GM23248 (cell line): ENCODE measurements around the gene KIAA2012. TPM values are rescaled to one million over a fixed set of nuclear protein-coding genes. Genes with fewer than 3 reads are reported as not detected.

Experiments
- DNase-seq: peaks from one replicate; pipeline ENCODE4 v3.0.0-alpha.2; 2015
- H2AFZ ChIP-seq: fragments of 200-600 bp; sonication (generic); 2 replicates; pipeline ENCODE4 v1.6.1; 2016; ENCODE audit warnings: antibody characterized with exemption
- H3F3A ChIP-seq: fragments of 200-600 bp; sonication (generic); 2 replicates; pipeline ENCODE4 v1.6.1; 2016; ENCODE audit warnings: mild to moderate bottlenecking, antibody characterized with exemption, mixed run types; ENCODE audit not compliant: insufficient read depth
- H3K27ac ChIP-seq: fragments of 200-600 bp; sonication (generic); 2 replicates; pipeline ENCODE4 v1.5.1; 2016; ENCODE audit warnings: mild to moderate bottlenecking
- H3K27me3 ChIP-seq: fragments of 200-600 bp; sonication (generic); replicated peaks from 2 replicates; pipeline ENCODE4 v1.6.1; 2016; ENCODE audit warnings: mild to moderate bottlenecking; ENCODE audit not compliant: insufficient read depth
- H3K36me3 ChIP-seq: fragments of 200-600 bp; sonication (generic); 2 replicates; pipeline ENCODE4 v1.6.1; 2016; ENCODE audit warnings: low read depth, mild to moderate bottlenecking
- H3K4me1 ChIP-seq: fragments of 200-600 bp; sonication (generic); 2 replicates; pipeline ENCODE4 v1.6.1; 2016; ENCODE audit warnings: mild to moderate bottlenecking; ENCODE audit not compliant: insufficient read depth
- H3K4me2 ChIP-seq: fragments of 200-600 bp; sonication (generic); one replicate; pipeline ENCODE4 v1.6.1; 2016; ENCODE audit warnings: mild to moderate bottlenecking; ENCODE audit not compliant: unreplicated experiment
- H3K4me3 ChIP-seq: fragments of 200-600 bp; sonication (generic); 2 replicates; pipeline ENCODE4 v1.5.1; 2016; ENCODE audit warnings: mild to moderate bottlenecking
- H3K79me2 ChIP-seq: fragments of 200-600 bp; sonication (generic); 2 replicates; pipeline ENCODE4 v1.6.1; 2016; ENCODE audit warnings: mild to moderate bottlenecking; ENCODE audit not compliant: insufficient read depth
- H3K9ac ChIP-seq: fragments of 200-600 bp; sonication (generic); 2 replicates; pipeline ENCODE4 v1.6.1; 2016; ENCODE audit warnings: mild to moderate bottlenecking
- H3K9me2 ChIP-seq: fragments of 200-600 bp; sonication (generic); 2 replicates; pipeline ENCODE4 v1.6.1; 2016; ENCODE audit warnings: mixed run types, mild to moderate bottlenecking, moderate library complexity; ENCODE audit not compliant: insufficient read depth
- H3K9me3 ChIP-seq: fragments of 200-600 bp; sonication (generic); one replicate; pipeline ENCODE4 v1.6.1; 2017; ENCODE audit warnings: low read depth
- H4K20me1 ChIP-seq: fragments of 200-600 bp; sonication (generic); 2 replicates; pipeline ENCODE4 v1.6.0; 2016; ENCODE audit not compliant: insufficient read depth
- EZH2 ChIP-seq: fragments of 200-600 bp; sonication (generic); IDR thresholded peaks from 2 replicates; pipeline ENCODE4 v1.6.1; 2018; ENCODE audit warnings: antibody characterized with exemption, mild to moderate bottlenecking; ENCODE audit not compliant: insufficient read depth, poor library complexity, severe bottlenecking
- EZH2phosphoT487 ChIP-seq: fragments of 200-600 bp; sonication (generic); IDR thresholded peaks from 2 replicates; pipeline ENCODE4 v1.6.1; 2018; ENCODE audit warnings: antibody characterized with exemption, moderate library complexity, mild to moderate bottlenecking, low read depth; ENCODE audit not compliant: insufficient read depth
- WGBS, 2 experiments: methylation state at CpG; one replicate each; pipeline ENCODE4 v1.1.6; 2015 to 2017; ENCODE audit warnings: low lambda C conversion rate in 2 of 2, low coverage in 1 of 2; ENCODE audit errors: missing lambda C conversion rate in 2 of 2; 5-methylcytosine and 5-hydroxymethylcytosine counted together
- in situ Hi-C: fragments of 300-500 bp; cut with MboI; formaldehyde crosslinking; loops from 2 replicates; pipeline ENCODE4 v1.15.0; 2020
- polyA plus RNA-seq: library from polyadenylated mRNA; unstranded; fragments of >200 nt; fragmentation: Nextera tagmentation; extraction: Ambion mirVana; gene quantifications from 2 replicates; pipeline ENCODE4 v1.2.1, GENCODE V29; 2016
- total RNA-seq: library from RNA; depleted of rRNA; stranded (reverse); fragments of >200 nt; shearing (Covaris generic); gene quantifications from 2 replicates; pipeline ENCODE4 v1.2.3, GENCODE V29; 2014

The KIAA2012 gene
- total and polyA plus RNA-seq, 2 experiments from 2014 or later = 0.18 TPM; not detected in 1

DNA sequence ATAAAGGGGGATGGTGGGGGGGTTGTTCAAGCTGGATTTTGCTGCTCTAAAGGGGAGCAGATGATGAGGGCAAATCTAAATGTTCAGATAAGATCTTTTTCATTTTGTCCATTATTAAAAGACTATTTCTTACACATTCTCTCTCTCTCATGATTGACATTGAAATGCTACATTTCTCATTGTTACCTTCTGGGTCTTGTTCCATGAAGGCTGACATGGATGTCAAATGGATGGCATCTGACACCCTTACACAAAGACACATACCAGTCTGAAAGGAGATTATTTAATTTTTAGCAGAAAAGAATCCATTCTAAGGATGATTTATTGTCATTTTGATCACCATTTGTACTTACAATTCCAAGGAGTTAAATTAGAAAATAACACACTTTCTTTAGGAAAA lies 28.3 kb upstream of the KIAA2012 start:
- H2AFZ ChIP-seq = no peak overlapping the region
- DNase-seq = no peak
- no peak overlapping the region for H3K27ac ChIP-seq
- peaks cover under 1% of the 10 kb centered on the region; the same call in 1 of the 2 replicates for H3K79me2 ChIP-seq
- TF ChIP-seq EZH2 = no peak
- H3F3A ChIP-seq = 0 out of 2 replicates have a peak, but pooled peaks cover 5% of the 10 kb centered on the region
- no peak overlapping the region for H3K4me2 ChIP-seq
- peaks cover 10% of the 10 kb centered on the region; the same call in 1 of the 2 replicates for H3K4me1 ChIP-seq
- no peaks in the 10 kb centered on the region for H3K27me3 ChIP-seq
- H3K9me2 ChIP-seq = no peaks in the 10 kb centered on the region
- no peak overlapping the region for H3K4me3 ChIP-seq
- H3K9ac ChIP-seq = no peak overlapping the region
- in situ Hi-C loops = no loop called here
- H3K9me3 ChIP-seq = no peaks in the 10 kb centered on the region
- H3K36me3 ChIP-seq = no peaks in the 10 kb centered on the region
- H4K20me1 ChIP-seq = no peaks in the 10 kb centered on the region

- Histone ChIP-seq H3K4me3 (no peak overlapping the region), H3K27me3 (no peaks in the 10 kb centered on the region), H4K20me1 (no peaks in the 10 kb centered on the region), H3K9me3 (no peaks in the 10 kb centered on the region), H3K9ac (no peak overlapping the region), H3K79me2 (no peaks in the 10 kb centered on the region), H3F3A (0 out of 2 replicates have a peak, but pooled peaks cover 8% of the 10 kb centered on the region), H2AFZ (no peak overlapping the region), H3K4me1 (peaks cover 14% of the 10 kb centered on the region), H3K36me3 (no peaks in the 10 kb centered on the region), H3K9me2 (no peaks in the 10 kb centered on the region), H3K27ac (no peak overlapping the region), H3K4me2 (no peak overlapping the region)
- DNase-seq = no peak
- 69 to 81% methylated on average over 7 of the region's 7 CpGs for WGBS, 2 experiments
- in situ Hi-C loops = no loop called here
- TF ChIP-seq EZH2 = no peak
These were observed 26.5 kb upstream of the KIAA2012 start for GRCh38 chr2:202046572-202046971.

DNA sequence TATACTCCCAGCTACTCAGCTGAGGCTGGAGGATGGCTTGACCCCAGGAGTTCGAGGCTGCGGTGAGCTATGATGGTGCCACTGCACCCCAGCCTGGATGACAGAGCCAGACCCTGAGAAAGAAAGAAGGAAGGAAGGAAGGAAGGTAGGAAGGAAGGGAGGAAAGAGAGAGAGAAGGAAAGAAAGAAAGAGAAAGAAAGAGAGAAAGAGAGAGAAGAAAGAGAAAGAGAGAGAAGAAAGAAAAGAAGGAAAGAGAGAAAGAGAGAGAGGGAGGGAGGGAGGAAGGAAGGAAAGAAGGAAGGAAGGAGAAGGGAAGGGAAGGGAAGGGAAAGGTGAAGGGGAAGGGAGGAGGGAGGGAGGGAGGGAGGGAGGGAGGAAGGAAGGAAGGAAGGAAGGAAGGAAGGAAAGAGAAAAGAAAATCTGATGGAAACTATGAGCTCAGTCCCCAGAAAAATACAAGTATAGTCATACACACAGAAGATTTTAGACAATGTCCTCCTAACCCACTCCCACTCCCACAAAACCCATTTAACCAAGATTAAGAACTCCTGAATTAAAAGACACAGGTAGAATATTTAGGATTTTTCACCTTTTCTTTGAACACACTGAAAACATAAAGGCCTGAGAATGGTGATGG lies 23.8 kb upstream of the KIAA2012 start:
- H3K9ac ChIP-seq = no peak overlapping the region
- H3K9me3 ChIP-seq = no peaks in the 10 kb centered on the region
- H3K79me2 ChIP-seq = no peaks in the 10 kb centered on the region
- no peaks in the 10 kb centered on the region for H3K27me3 ChIP-seq
- peaks cover 10% of the 10 kb centered on the region for H3F3A ChIP-seq
- no peak for DNase-seq
- H3K27ac ChIP-seq = no peak overlapping the region
- no peak overlapping the region for H3K4me2 ChIP-seq
- H3K9me2 ChIP-seq = no peaks in the 10 kb centered on the region
- H4K20me1 ChIP-seq = no peaks in the 10 kb centered on the region
- in situ Hi-C loops = no loop called here
- H3K4me1 ChIP-seq = peaks cover 12% of the 10 kb centered on the region
- TF ChIP-seq EZH2phosphoT487 (no peak), EZH2 (no peak)
- H3K36me3 ChIP-seq = no peaks in the 10 kb centered on the region
- WGBS, 2 experiments = 98 to 100% methylated on average over 2 of the region's 2 CpGs
- no peak overlapping the region for H3K4me3 ChIP-seq
- H2AFZ ChIP-seq = no peak overlapping the region

DNA sequence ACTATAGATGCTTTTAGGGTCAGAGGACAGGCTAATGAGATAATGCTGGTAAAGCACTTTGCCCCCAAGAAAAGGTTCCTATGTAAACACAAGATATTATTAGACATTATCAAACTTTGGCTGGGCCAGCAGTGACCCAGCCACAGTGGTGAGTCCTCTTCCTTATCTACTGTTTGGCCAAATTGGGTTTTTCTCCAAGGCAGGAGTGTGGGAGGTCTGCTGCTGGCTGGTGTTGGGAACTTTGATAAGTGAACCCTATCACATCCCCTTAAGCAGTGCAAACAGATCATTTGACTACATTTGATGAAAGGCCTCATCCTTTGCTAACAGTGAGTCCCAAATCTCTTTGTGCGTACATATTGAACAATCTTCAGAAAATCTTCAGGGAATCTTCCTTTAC lies 23.2 kb upstream of the KIAA2012 start:
- Histone ChIP-seq H3K27ac (no peak overlapping the region), H3K9me3 (no peaks in the 10 kb centered on the region), H3K9me2 (no peaks in the 10 kb centered on the region), H3K4me2 (no peak overlapping the region), H3F3A (peaks cover 10% of the 10 kb centered on the region), H2AFZ (no peak overlapping the region), H4K20me1 (no peaks in the 10 kb centered on the region), H3K79me2 (no peaks in the 10 kb centered on the region), H3K4me3 (no peak overlapping the region), H3K36me3 (no peaks in the 10 kb centered on the region), H3K9ac (no peak overlapping the region), H3K4me1 (peaks cover 12% of the 10 kb centered on the region), H3K27me3 (no peaks in the 10 kb centered on the region)
- no peak for DNase-seq
- in situ Hi-C loops = no loop called here
- TF ChIP-seq EZH2 = no peak
- TF ChIP-seq EZH2phosphoT487 = no peak
- 96 to 100% methylated on average over 1 of the region's 1 CpG for WGBS, 2 experiments

DNA sequence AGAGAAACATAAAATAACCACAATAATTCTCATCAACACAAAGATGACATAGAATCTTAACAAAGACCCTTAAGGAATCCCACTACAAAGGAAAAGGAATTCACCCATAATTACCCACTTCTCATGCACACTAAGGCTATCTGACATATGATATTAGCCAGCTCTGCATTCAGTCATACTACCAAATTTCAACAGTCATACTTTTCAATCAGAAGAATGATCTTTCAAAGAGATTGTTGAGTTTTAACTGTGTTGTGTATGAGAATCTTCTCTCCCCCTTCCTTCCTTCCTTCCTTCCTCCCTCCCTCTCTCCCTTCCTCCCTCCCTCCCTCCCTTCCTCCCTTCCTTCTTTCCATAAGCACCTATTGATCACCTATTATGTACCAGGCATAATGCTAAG lies 22.4 kb upstream of the KIAA2012 start:
- Histone ChIP-seq H3K4me3 (no peak overlapping the region), H3K4me1 (peaks cover 12% of the 10 kb centered on the region), H3K27me3 (no peaks in the 10 kb centered on the region), H3K9ac (no peak overlapping the region), H4K20me1 (no peaks in the 10 kb centered on the region), H2AFZ (no peak overlapping the region), H3K36me3 (no peaks in the 10 kb centered on the region), H3K9me2 (no peaks in the 10 kb centered on the region), H3K27ac (no peak overlapping the region), H3K9me3 (no peaks in the 10 kb centered on the region), H3K4me2 (no peak overlapping the region), H3K79me2 (no peaks in the 10 kb centered on the region), H3F3A (peaks cover 10% of the 10 kb centered on the region)
- no peak for TF ChIP-seq EZH2
- TF ChIP-seq EZH2phosphoT487 = no peak
- in situ Hi-C loops = no loop called here
- no peak for DNase-seq
